WERI-Rb-1 (cell line): ENCODE results near the gene EXOSC7.

ENCODE experiments used
- DNase-seq: peaks from one replicate; pipeline ENCODE4 v3.0.0-alpha.2; 2020
- H3K27ac ChIP-seq: fragments of 250-450 bp; sonication (Bioruptor Pico); 2 replicates; pipeline ENCODE4 v1.5.1; 2020; ENCODE audit warnings: mild to moderate bottlenecking, moderate library complexity
- H3K27me3 ChIP-seq: fragments of 250-450 bp; sonication (Bioruptor Pico); 2 replicates; pipeline ENCODE4 v1.5.1; 2021; ENCODE audit warnings: mild to moderate bottlenecking, low read depth, moderate library complexity; ENCODE audit not compliant: insufficient read depth, severe bottlenecking
- H3K36me3 ChIP-seq: fragments of 250-450 bp; sonication (Bioruptor Pico); 2 replicates; pipeline ENCODE4 v1.5.1; 2020; ENCODE audit warnings: mild to moderate bottlenecking, moderate library complexity
- H3K4me3 ChIP-seq: 2 replicates; pipeline ENCODE4 v1.5.1; 2011; ENCODE audit warnings: low read depth, mild to moderate bottlenecking, control low read depth, low read length
- H3K9me3 ChIP-seq: fragments of 250-450 bp; sonication (Bioruptor Pico); 2 replicates; pipeline ENCODE4 v1.5.1; 2021; ENCODE audit warnings: mild to moderate bottlenecking, moderate library complexity; ENCODE audit not compliant: severe bottlenecking
- TF ChIP-seq, protein P1 (sequence below): IDR thresholded peaks from 2 replicates; pipeline ENCODE4 v1.5.1; 2011; ENCODE audit warnings: low read depth, mild to moderate bottlenecking, control low read depth, inconsistent platforms, low read length

EXOSC7 gene

DNA sequence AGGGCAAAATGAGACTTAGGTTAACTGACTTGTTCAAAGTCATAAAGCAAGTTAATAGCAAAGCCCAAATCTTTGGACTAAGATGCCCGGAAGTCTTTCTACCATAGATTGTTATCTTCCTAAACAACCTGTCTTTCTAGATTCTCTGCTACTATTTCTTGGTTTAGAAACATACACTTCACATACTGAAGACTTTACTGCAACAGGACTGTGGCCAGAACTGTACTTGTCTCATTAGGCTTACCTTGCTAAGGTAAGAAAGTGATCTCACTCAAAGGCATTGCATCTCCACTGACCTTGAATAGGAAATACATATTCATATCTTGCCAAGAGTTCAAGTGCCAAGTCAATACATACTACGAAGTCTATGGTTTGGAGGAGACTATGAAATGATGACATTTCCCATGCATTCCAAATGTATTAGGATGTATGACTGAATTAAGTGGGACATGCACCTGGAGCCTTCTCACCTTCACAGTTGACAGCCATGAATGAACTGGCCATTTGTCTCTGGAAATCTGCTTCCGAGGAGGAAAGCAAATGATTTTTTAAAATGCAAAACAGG lies 5.0 kb upstream of the EXOSC7 start:
- TF ChIP-seq, protein P1, sequence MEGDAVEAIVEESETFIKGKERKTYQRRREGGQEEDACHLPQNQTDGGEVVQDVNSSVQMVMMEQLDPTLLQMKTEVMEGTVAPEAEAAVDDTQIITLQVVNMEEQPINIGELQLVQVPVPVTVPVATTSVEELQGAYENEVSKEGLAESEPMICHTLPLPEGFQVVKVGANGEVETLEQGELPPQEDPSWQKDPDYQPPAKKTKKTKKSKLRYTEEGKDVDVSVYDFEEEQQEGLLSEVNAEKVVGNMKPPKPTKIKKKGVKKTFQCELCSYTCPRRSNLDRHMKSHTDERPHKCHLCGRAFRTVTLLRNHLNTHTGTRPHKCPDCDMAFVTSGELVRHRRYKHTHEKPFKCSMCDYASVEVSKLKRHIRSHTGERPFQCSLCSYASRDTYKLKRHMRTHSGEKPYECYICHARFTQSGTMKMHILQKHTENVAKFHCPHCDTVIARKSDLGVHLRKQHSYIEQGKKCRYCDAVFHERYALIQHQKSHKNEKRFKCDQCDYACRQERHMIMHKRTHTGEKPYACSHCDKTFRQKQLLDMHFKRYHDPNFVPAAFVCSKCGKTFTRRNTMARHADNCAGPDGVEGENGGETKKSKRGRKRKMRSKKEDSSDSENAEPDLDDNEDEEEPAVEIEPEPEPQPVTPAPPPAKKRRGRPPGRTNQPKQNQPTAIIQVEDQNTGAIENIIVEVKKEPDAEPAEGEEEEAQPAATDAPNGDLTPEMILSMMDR = no peak
- peaks cover 8% of the 10 kb centered on the region for H3K36me3 ChIP-seq
- no peaks in the 10 kb centered on the region for H3K27me3 ChIP-seq
- no peaks in the 10 kb centered on the region for H3K9me3 ChIP-seq
- no peak for DNase-seq
- H3K27ac ChIP-seq = no peak overlapping the region
- H3K4me3 ChIP-seq = no peak overlapping the region

DNA sequence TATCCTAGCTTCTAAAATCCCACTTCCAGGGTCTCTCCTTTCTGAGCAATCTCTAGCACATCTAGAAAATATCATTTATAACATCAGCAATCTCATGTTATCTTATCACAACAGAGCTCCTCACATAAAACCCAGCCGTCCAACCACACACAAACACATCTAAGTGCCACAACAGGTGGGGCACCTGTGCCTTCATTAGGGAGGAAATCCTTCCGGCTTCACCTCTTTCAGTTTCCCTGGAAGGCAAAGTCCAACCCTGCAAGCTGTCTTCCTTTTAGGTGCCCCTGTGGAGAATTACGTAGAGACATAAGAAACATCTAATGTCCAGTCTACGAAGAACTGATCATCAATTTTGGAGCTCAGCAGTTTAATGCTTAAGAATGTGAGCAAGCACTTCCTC lies 1.6 kb upstream of the EXOSC7 start:
- H3K36me3 ChIP-seq = peaks cover 14% of the 10 kb centered on the region
- H3K27me3 ChIP-seq = no peaks in the 10 kb centered on the region
- TF ChIP-seq, protein P1 = no peak
- no peak overlapping the region for H3K27ac ChIP-seq
- H3K9me3 ChIP-seq = no peaks in the 10 kb centered on the region
- DNase-seq = no peak
- H3K4me3 ChIP-seq = no peak overlapping the region

DNA sequence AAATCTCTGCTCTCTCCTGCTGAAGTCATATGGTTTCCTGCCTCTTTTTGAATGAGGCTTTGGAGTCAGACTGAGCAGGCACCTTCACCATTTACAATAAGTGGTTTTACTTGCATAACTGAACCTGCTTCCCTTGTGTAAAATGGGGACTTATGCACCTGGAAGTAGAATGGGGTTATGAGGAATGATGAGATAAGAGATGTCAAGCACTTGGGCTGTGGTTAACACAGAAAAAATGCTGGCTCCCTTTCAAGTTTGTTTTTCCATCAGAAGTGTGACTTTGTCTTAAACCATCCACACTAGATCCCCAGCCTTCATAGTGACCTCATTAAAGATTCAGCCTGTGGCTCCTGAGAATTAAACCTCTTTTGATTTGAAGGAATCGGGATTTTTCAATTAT lies 5.2 kb downstream of the EXOSC7 start:
- TF ChIP-seq, protein P1 = no peak
- DNase-seq = no peak
- no peaks in the 10 kb centered on the region for H3K9me3 ChIP-seq
- no peaks in the 10 kb centered on the region for H3K27me3 ChIP-seq
- H3K4me3 ChIP-seq = no peak overlapping the region
- H3K27ac ChIP-seq = no peak overlapping the region
- peaks cover 10% of the 10 kb centered on the region for H3K36me3 ChIP-seq

DNA sequence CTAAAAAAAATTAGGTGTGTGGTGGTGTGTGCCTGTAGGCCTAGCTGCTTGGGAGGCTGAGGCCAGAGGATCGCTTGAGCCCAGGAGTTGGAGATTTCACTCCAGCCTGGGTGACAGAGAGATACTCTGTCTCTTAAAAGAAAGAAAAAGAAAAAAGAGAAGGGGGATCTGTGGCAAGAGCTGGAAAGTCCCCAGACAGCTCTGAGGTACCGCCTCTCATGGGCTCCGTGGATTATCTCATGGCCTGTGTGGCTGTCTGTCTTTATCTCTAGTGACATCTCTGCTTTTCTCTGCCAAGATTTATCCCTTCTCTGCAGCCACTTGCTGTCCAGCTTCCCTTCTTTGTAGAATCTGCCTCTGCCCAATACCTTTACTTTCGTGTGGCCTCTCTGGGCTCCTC lies 5.7 kb downstream of the EXOSC7 start:
- H3K9me3 ChIP-seq = no peaks in the 10 kb centered on the region
- no peaks in the 10 kb centered on the region for H3K27me3 ChIP-seq
- H3K4me3 ChIP-seq = no peak overlapping the region
- TF ChIP-seq, protein P1 = no peak
- DNase-seq = no peak
- no peak overlapping the region for H3K27ac ChIP-seq
- peaks cover 5% of the 10 kb centered on the region; the same call in 1 of the 2 replicates for H3K36me3 ChIP-seq

DNA sequence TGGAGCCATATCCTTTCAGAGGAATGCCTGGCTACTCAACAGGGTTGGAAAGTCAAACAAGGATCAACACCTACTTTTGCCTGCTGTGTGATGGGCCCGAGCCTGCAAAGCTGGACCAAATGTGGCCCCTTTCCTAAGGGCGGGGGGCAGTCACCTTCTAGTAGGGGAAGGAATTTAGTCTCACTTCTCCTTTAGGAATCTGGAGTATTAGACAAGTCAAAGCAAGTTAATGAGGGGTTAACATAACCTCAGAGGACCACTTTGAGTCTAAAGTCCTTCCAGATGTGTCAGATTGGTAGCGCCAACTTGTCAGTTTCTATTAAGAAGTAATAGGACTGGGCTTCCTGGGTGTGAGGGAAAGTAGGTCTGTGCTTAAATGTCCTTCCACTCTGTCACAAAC lies 6.8 kb downstream of the EXOSC7 start:
- Histone ChIP-seq H3K9me3 (no peaks in the 10 kb centered on the region), H3K4me3 (no peak overlapping the region), H3K27me3 (no peaks in the 10 kb centered on the region), H3K36me3 (peaks cover 5% of the 10 kb centered on the region; the same call in 1 of the 2 replicates), H3K27ac (no peak overlapping the region)
- no peak for DNase-seq
- TF ChIP-seq, protein P1 = no peak

DNA sequence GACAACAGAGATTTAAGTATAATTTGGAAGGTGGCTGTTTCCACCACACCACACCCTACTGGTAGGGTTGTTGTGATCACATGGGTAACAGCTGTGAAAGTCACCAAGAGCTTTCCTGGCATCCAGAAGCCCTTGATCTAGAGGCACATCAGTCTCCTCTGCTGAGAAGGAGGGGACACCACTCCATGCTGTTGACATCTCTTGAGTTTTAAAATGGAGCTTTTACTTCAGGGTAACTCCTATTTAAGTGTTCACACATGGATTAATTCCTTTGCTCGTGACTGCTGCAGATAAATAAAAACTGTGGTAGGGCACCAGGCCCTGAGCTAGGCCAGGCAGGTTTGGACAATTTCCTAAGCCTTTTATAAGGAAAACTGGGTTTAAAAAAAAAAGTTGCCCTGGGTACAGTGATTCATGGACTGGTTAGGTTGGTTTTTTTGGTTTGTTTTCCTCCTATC lies 7.5 kb downstream of the EXOSC7 start:
- TF ChIP-seq, protein P1 = no peak
- no peak overlapping the region for H3K4me3 ChIP-seq
- no peak for DNase-seq
- no peak overlapping the region for H3K27ac ChIP-seq
- no peaks in the 10 kb centered on the region for H3K9me3 ChIP-seq
- H3K36me3 ChIP-seq = peaks cover 5% of the 10 kb centered on the region; the same call in 1 of the 2 replicates
- H3K27me3 ChIP-seq = no peaks in the 10 kb centered on the region
